Kidney (tissue), 14 donors: ENCODE results near the gene NUDCD3. TPM values are rescaled to one million over a fixed set of nuclear protein-coding genes. Genes with fewer than 3 reads are reported as not detected.

Experiments used
- DNase-seq, 5 donors: peaks; one replicate each; pipeline ENCODE4 v3.0.0-alpha.2; 2013 to 2020
- FAIRE-seq: peaks from 2 replicates; lab custom pipeline; 2012; peaks lifted over from hg19 to GRCh38; lab: Jason Lieb, UNC
- H3K27ac ChIP-seq, 2 donors: one replicate each; pipeline ENCODE4 v1.7.0; 2013; ENCODE audit warnings: low read depth in 2 of 2, low read length in 2 of 2, inconsistent platforms in 1 of 2
- H3K27me3 ChIP-seq: one replicate; pipeline ENCODE4 v1.7.1; 2013; ENCODE audit warnings: low read length, inconsistent platforms; ENCODE audit not compliant: control insufficient read depth, insufficient read depth
- H3K36me3 ChIP-seq, 3 donors: one replicate each; pipeline versions ENCODE4 v1.7.0 to v1.7.1; 2013; ENCODE audit warnings: low read length in 3 of 3, control low read depth in 1 of 3, inconsistent platforms in 1 of 3; ENCODE audit not compliant: insufficient read depth in 3 of 3, control insufficient read depth in 2 of 3
- H3K4me1 ChIP-seq, 3 donors: one replicate each; pipeline versions ENCODE4 v1.7.0 to v1.7.1; 2013; ENCODE audit warnings: low read length in 3 of 3, inconsistent platforms in 1 of 3, low read depth in 1 of 3; ENCODE audit not compliant: control insufficient read depth in 2 of 3, insufficient read depth in 2 of 3
- H3K4me3 ChIP-seq, 3 donors: one replicate each; pipeline versions ENCODE4 v1.7.0 to v1.8.1; 2013; ENCODE audit warnings: low read length in 3 of 3, control low read depth in 1 of 3, inconsistent platforms in 1 of 3
- H3K9ac ChIP-seq, 3 donors: one replicate each; pipeline versions ENCODE4 v1.7.0 to v1.7.1; 2013; ENCODE audit warnings: low read length in 3 of 3, control low read depth in 1 of 3, inconsistent platforms in 1 of 3
- H3K9me3 ChIP-seq, 3 donors: one replicate each; pipeline versions ENCODE4 v1.7.0 to v1.7.1; 2013; ENCODE audit warnings: low read length in 3 of 3, control low read depth in 1 of 3, inconsistent platforms in 1 of 3; ENCODE audit not compliant: control insufficient read depth in 2 of 3, insufficient read depth in 1 of 3
- intact Hi-C: fragments of 100-400 bp; cut with DNase I; formaldehyde crosslinking; loops from one replicate; pipeline ENCODE4 v1.11.1; 2022
- polyA plus RNA-seq: library from polyadenylated mRNA; stranded (reverse); fragments of 350-450 nt; fragmentation: Illumina TruSeq; extraction: RNeasy Lipid Tissue Mini Kit (QIAGEN cat#74804); gene quantifications from one replicate; pipeline ENCODE4 v1.2.3, GENCODE V29; 2014; ENCODE audit warnings: low read depth, low replicate concordance; ENCODE audit not compliant: insufficient read depth
- total RNA-seq: library from RNA; stranded (reverse); fragmentation: NEBNext Ultra II Directional; extraction: Animal tissue kit (Norgen Biotek cat#: 25700); gene quantifications from one replicate; pipeline ENCODE4 v1.2.1, GENCODE V29; 2021
- TF ChIP-seq, protein P1 (sequence below): IDR thresholded peaks from 3 replicates; pipeline ENCODE4 v1.5.1; 2012; ENCODE audit warnings: mild to moderate bottlenecking, moderate library complexity, borderline replicate concordance; ENCODE audit not compliant: insufficient read depth; ENCODE audit errors: extremely low read depth
- donor health status: control.
- donor health status: control.
- donor health status: control.
- donor health status: control.
- donor health status: control.
- donor health status: DM: yes; HTN: yes; CAD: no.
- donor health status: Normal renal cell carcinoma (clear cell type).

The NUDCD3 gene
- total and polyA plus RNA-seq, 2 donors from 2014 or later = 37.9 to 97.7 TPM

DNA sequence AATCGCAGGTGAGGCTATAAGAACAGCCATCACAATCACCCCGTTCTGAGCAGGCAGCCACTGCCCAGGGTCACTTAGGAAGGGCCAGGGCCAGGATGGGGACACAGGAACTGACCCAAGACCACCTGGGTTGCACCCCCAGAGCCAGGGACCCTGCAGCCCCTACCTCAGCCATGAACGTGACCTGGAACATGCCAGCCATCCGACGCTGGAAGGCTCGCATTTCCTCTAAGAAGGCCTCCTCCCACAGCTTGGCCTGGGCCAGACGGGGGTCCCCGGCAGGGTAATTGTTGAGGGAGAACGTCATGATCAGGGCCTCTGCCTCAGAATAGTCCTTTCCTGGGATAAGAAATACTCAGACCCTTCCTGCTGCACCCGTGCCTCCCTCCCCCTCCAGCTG is 45.6 kb upstream of the NUDCD3 start:
- Histone ChIP-seq H3K4me1 (no peaks in the 10 kb centered on the region), H3K36me3 (no peaks in the 10 kb centered on the region), H3K9me3 (no peaks in the 10 kb centered on the region), H3K27me3 (no peaks in the 10 kb centered on the region), H3K27ac (no peak overlapping the region), H3K9ac (no peak overlapping the region), H3K4me3 (no peak overlapping the region)
- TF ChIP-seq, protein P1, sequence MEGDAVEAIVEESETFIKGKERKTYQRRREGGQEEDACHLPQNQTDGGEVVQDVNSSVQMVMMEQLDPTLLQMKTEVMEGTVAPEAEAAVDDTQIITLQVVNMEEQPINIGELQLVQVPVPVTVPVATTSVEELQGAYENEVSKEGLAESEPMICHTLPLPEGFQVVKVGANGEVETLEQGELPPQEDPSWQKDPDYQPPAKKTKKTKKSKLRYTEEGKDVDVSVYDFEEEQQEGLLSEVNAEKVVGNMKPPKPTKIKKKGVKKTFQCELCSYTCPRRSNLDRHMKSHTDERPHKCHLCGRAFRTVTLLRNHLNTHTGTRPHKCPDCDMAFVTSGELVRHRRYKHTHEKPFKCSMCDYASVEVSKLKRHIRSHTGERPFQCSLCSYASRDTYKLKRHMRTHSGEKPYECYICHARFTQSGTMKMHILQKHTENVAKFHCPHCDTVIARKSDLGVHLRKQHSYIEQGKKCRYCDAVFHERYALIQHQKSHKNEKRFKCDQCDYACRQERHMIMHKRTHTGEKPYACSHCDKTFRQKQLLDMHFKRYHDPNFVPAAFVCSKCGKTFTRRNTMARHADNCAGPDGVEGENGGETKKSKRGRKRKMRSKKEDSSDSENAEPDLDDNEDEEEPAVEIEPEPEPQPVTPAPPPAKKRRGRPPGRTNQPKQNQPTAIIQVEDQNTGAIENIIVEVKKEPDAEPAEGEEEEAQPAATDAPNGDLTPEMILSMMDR = no peak
- no peak for DNase-seq
- no peak for FAIRE-seq
- intact Hi-C loops = no loop called here

DNA sequence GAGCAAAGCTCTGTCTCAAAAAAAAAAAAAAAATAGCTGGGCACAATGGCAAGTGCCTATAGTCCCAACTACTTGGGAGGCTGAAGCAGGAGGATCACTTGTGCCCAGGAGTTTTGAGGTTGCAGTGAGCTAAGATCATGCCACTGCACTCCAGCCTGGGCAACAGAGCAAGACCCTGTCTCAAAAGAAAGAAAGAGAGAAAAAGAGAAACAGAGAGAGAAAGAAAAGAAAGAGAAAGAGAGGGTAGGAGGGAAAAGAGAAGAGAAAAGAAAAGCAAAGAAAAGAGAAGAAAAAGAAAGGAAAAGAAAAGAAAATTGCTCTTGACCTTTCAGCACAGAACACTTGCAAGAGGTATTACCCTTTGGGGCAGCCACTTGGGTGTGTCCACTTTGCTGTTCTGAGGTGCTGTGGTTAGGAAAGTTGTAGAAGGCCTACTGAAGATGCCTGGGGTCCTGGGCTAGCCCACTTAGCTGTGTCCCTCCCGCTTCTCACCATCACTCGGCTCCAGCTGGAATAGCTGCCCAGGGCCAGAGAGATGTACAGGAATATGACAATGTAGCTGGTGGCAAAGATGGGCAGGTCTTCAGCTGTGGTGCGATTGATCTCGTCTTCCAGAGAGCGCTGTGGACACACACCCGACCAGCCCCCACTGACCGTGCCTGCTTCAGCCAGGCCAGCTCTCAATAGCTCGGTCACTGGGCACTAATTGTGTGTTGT is 45.0 kb upstream of the NUDCD3 start:
- intact Hi-C loops = no loop called here
- Histone ChIP-seq H3K4me1 (no peaks in the 10 kb centered on the region), H3K36me3 (no peaks in the 10 kb centered on the region), H3K27ac (no peak overlapping the region), H3K4me3 (no peak overlapping the region), H3K27me3 (no peaks in the 10 kb centered on the region), H3K9me3 (no peaks in the 10 kb centered on the region), H3K9ac (no peak overlapping the region)
- TF ChIP-seq, protein P1 = no peak
- no peak for DNase-seq
- FAIRE-seq = no peak

DNA sequence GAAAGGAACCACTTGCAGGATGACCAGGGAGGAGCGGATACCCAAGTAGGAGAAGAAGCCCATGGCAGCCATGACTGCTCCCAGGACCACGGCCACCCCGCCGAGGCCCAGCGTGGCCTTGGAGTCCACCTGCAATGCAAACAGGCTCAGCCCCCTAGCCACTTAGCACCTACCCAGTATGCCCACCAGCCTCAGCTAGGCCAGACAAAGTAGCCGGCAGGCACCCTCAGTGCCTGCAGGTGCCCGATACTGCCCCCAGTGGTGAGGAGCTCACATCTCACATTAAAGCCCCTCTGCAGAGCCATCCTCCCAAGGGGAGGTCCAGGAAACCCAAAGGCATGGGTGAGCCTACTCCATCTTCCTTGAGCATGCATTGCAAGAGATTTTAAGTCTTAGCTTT is 44.0 kb upstream of the NUDCD3 start:
- Histone ChIP-seq H3K9ac (no peak overlapping the region), H3K9me3 (no peaks in the 10 kb centered on the region), H3K4me3 (no peak overlapping the region), H3K27me3 (no peaks in the 10 kb centered on the region), H3K4me1 (no peaks in the 10 kb centered on the region), H3K27ac (no peak overlapping the region), H3K36me3 (no peaks in the 10 kb centered on the region)
- intact Hi-C loops = no loop called here
- TF ChIP-seq, protein P1 = peak; percentile 33
- DNase-seq (peak in 3 of 5 donors; percentile 25 to 41 (median 26)), FAIRE-seq (no peak)
